Suprapubic skin (tissue), 4 donors: ENCODE measurements around the gene PPP1R1C. TPM values are rescaled to one million over a fixed set of nuclear protein-coding genes. Genes with fewer than 3 reads are reported as not detected.

ENCODE experiments used
- DNase-seq, 2 donors: peaks; one replicate each; pipeline ENCODE4 v3.0.0-alpha.2; 2019; ENCODE audit warnings: low spot score in 2 of 2
- H3K27ac ChIP-seq: fragments of 200-600 bp; sonication (generic); one replicate; pipeline ENCODE4 v1.5.1; 2019
- H3K27me3 ChIP-seq: fragments of 200-600 bp; sonication (generic); one replicate; pipeline ENCODE4 v1.5.1; 2019
- H3K36me3 ChIP-seq: fragments of 200-600 bp; sonication (generic); one replicate; pipeline ENCODE4 v1.5.1; 2019
- H3K4me1 ChIP-seq: fragments of 200-600 bp; sonication (generic); one replicate; pipeline ENCODE4 v1.5.1; 2019
- H3K4me3 ChIP-seq: fragments of 200-600 bp; sonication (generic); one replicate; pipeline ENCODE4 v1.5.1; 2019; ENCODE audit warnings: mild to moderate bottlenecking
- H3K9me3 ChIP-seq: fragments of 200-600 bp; sonication (generic); one replicate; pipeline ENCODE4 v1.5.1; 2019
- EP300 ChIP-seq: sonication (generic); formaldehyde crosslinking; IDR thresholded peaks from one replicate; pipeline ENCODE4 v1.6.1; 2017; ENCODE audit warnings: antibody characterized with exemption
- POLR2A ChIP-seq, 2 donors: fragments of 450-650 bp; IDR thresholded peaks; one replicate each; pipeline ENCODE4 v1.6.1; 2017; ENCODE audit warnings: antibody characterized with exemption in 2 of 2, mild to moderate bottlenecking in 2 of 2, moderate library complexity in 2 of 2
- POLR2AphosphoS5 ChIP-seq, 3 donors: sonication (generic); formaldehyde crosslinking; IDR thresholded peaks; one replicate each; pipeline ENCODE4 v1.6.1; 2017; ENCODE audit warnings: antibody characterized with exemption in 3 of 3
- WGBS: methylation state at CpG from one replicate; pipeline ENCODE4 v1.1.5; 2018; 5-methylcytosine and 5-hydroxymethylcytosine counted together
- total RNA-seq, 4 donors: library from RNA; depleted of rRNA; stranded (reverse); fragments of >200 nt; gene quantifications; one replicate each; pipeline ENCODE4 v1.1.0, GENCODE V29; 2016
- TF ChIP-seq, protein P1 (sequence below), 2 donors: fragments of 200-600 bp in 1 of 2; fragments of 450-650 bp in 1 of 2; sonication (generic) in 1 of 2; IDR thresholded peaks; one replicate each; pipeline ENCODE4 v1.5.1; 2016 to 2019; ENCODE audit warnings: antibody characterized with exemption in 2 of 2, mild to moderate bottlenecking in 1 of 2, moderate library complexity in 1 of 2

PPP1R1C gene, protein sequence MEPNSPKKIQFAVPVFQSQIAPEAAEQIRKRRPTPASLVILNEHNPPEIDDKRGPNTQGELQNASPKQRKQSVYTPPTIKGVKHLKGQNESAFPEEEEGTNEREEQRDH
- 1 to 10 TPM in 2 of 4 donors, not detected in 2; 2.0 to 5.8 TPM for total RNA-seq

DNA sequence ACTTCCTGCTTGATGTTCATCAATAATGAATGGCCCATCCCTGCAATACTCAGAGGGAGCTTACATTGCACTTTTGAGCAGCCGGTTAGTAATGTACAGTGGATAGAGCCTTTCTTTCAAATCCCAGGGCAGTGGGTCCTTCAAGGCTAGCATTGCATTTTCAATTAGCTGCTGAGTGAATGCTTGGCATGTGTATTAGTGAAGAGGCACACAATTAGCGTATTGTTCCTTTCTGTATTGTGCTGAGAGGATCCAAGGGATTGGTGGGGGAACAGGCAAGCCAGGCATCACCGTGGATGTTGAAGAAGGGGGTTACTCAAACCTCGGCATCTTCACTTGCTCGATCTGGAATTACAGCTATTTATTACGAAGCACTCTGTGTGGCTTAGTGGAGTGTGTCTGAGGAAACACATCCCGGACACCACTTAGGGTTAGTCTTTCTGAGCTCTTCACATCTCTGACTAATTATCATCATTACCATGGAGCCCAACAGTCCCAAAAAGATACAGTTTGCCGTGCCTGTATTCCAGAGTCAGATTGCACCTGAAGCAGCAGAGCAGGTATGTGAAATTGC is at the start of gene PPP1R1C:
Gene PPP1R1C (plus strand): TSS at position 222 of the 574 bp plus-strand sequence. CDS start 258 bp downstream, at position 480.
- Histone ChIP-seq H3K4me3 (no peak within 1 kb of the TSS), H3K27ac (no peak within 1 kb of the TSS), H3K27me3 (no peaks in the 10 kb centered on the region), H3K4me1 (no peaks in the 10 kb centered on the region), H3K36me3 (no peaks in the 10 kb centered on the region), H3K9me3 (no peaks in the 10 kb centered on the region)
- WGBS: 87% methylated on average over 8 of the region's 8 CpGs
- DNase-seq: no peak
- TF ChIP-seq POLR2AphosphoS5 (IDR thresholded peaks at IDR 0.05): no peak
- TF ChIP-seq EP300: no peak
- no peak for TF ChIP-seq POLR2A (IDR thresholded peaks at IDR 0.05)
- TF ChIP-seq, protein P1, sequence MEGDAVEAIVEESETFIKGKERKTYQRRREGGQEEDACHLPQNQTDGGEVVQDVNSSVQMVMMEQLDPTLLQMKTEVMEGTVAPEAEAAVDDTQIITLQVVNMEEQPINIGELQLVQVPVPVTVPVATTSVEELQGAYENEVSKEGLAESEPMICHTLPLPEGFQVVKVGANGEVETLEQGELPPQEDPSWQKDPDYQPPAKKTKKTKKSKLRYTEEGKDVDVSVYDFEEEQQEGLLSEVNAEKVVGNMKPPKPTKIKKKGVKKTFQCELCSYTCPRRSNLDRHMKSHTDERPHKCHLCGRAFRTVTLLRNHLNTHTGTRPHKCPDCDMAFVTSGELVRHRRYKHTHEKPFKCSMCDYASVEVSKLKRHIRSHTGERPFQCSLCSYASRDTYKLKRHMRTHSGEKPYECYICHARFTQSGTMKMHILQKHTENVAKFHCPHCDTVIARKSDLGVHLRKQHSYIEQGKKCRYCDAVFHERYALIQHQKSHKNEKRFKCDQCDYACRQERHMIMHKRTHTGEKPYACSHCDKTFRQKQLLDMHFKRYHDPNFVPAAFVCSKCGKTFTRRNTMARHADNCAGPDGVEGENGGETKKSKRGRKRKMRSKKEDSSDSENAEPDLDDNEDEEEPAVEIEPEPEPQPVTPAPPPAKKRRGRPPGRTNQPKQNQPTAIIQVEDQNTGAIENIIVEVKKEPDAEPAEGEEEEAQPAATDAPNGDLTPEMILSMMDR (IDR thresholded peaks at IDR 0.05): no peak

DNA sequence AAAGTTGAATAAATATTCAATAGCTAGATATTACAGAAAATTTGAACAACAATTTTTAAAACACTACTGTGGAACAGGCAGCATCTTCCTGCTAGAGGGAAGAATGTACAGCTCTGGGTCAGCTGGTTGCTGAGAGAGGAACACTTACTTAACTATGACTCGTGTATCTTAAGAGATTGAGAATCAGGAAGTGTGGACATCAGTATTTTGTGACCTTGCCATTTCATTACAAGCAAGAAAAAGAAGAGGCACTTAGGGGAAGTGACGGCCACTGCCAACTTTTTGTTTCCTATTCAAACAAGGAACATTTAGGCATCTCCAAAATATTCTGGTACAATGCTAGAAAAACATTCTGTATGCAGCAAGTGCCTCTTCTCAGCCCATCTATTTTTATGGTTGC is 48.2 kb upstream of the PPP1R1C start:
- Histone ChIP-seq H3K4me1 (no peaks in the 10 kb centered on the region), H3K4me3 (no peak overlapping the region), H3K9me3 (no peaks in the 10 kb centered on the region), H3K27me3 (no peaks in the 10 kb centered on the region), H3K27ac (no peak overlapping the region), H3K36me3 (no peaks in the 10 kb centered on the region)
- 51% methylated on average over 2 of the region's 2 CpGs for WGBS
- no peak for DNase-seq
- TF ChIP-seq POLR2AphosphoS5 (IDR thresholded peaks at IDR 0.05) (no peak), EP300 (no peak), POLR2A (IDR thresholded peaks at IDR 0.05) (no peak)
- TF ChIP-seq, protein P1 (IDR thresholded peaks at IDR 0.05): no peak

DNA sequence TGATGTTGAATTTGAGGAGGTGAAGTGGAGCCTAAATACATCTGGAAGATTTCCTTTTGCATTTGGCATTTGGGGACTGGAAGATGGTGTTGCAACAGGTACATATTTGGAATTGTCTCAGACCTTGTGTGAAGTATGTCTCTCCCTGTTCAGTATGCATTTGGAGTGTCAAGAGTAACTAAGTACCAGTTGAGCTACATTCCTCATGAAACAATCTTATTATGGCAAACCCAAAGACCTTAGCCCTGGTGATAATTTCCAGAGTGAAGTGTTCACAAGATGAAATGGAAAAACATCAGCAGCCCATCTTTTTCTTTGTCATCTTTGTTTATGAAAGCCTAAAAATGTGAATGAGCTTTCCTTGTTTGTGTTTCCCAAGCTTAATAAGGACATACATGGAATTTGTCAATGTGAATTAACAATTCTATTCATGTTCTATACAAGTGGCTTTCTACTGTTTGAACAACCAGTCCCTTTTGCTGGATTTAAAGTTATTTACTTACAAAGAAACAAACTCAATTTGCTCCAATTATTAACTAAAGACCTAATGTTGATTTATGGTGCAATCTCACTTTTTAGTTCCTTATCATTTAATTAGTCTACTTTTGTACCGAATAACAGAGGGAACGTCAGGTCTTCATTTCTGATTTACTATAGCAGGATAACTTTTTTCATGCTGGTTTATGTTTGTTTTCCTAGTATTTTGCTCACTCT is 42.1 kb upstream of the PPP1R1C start:
- Histone ChIP-seq H3K27ac (no peak overlapping the region), H3K4me1 (no peaks in the 10 kb centered on the region), H3K9me3 (no peaks in the 10 kb centered on the region), H3K36me3 (no peaks in the 10 kb centered on the region), H3K4me3 (no peak overlapping the region), H3K27me3 (no peaks in the 10 kb centered on the region)
- TF ChIP-seq EP300 (no peak), POLR2A (IDR thresholded peaks at IDR 0.05) (no peak), POLR2AphosphoS5 (IDR thresholded peaks at IDR 0.05) (no peak)
- TF ChIP-seq, protein P1 (IDR thresholded peaks at IDR 0.05): no peak
- DNase-seq: no peak
- 92% methylated on average over 2 of the region's 2 CpGs for WGBS

DNA sequence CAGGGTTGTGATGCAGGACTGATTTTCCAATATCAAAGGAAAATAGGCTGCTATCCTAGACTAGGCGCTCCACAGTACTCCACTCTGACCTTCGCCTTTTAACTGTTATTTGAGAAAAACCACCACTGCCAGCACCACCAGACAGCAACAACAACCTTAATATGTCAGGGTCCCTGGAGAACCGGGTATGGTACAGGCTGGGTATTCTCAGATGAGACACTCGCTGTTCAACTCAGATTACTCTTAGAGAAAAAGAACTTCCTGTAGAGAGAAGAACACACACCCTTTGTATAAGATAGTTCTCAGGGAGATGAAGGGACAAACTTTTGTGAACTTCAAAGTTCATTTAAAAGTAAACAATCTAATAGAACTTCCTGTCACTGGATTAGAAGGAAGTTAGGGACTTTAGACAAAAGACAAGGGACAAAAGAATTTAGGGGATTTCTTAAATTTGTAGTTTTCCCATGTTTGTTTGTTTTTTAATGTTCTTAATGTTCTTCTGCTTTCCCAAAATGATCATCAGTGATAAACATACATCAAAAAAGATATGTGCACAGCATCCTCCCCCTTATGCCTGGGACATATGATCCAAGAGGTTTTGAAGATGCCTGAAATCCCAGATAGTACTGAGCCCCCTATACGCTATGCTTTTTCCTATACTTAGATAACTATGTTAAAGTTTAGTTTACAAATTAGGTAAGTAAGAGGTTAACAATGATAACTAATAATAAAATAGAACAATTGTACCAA is 41.3 kb upstream of the PPP1R1C start:
- H3K9me3 ChIP-seq: no peaks in the 10 kb centered on the region
- H3K36me3 ChIP-seq: no peaks in the 10 kb centered on the region
- DNase-seq: no peak
- WGBS: 87% methylated on average over 5 of the region's 5 CpGs
- H3K27me3 ChIP-seq: no peaks in the 10 kb centered on the region
- no peaks in the 10 kb centered on the region for H3K4me1 ChIP-seq
- TF ChIP-seq POLR2A (IDR thresholded peaks at IDR 0.05): no peak
- TF ChIP-seq, protein P1 (IDR thresholded peaks at IDR 0.05): no peak
- TF ChIP-seq POLR2AphosphoS5 (IDR thresholded peaks at IDR 0.05): no peak
- TF ChIP-seq EP300: no peak
- H3K27ac ChIP-seq: no peak overlapping the region
- H3K4me3 ChIP-seq: no peak overlapping the region

DNA sequence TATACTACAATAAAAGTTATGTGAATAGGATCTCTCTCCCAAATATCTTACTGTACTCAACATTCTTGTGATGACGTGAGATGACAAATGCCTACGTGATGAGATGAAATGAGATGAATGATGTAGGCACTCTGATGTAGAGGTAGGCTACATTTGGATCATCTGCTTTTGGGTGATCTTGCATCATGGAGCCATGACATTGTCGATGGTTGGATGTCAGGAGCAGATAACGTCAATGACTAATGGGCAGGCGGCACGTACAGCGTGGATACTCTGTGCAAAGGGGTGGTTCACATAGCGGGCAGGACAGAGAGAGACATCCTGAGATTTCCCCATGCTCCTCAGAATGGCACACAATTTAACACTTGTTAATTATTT is 40.8 kb upstream of the PPP1R1C start:
- Histone ChIP-seq H3K4me3 (no peak overlapping the region), H3K9me3 (no peaks in the 10 kb centered on the region), H3K27ac (no peak overlapping the region), H3K36me3 (no peaks in the 10 kb centered on the region), H3K27me3 (no peaks in the 10 kb centered on the region), H3K4me1 (no peaks in the 10 kb centered on the region)
- DNase-seq: no peak
- TF ChIP-seq, protein P1 (IDR thresholded peaks at IDR 0.05): no peak
- no peak for TF ChIP-seq POLR2A (IDR thresholded peaks at IDR 0.05)
- no peak for TF ChIP-seq EP300
- no peak for TF ChIP-seq POLR2AphosphoS5 (IDR thresholded peaks at IDR 0.05)
- WGBS: 95% methylated on average over 8 of the region's 8 CpGs
